Fibroblast of lung (primary cell): ENCODE results near the gene GNS. TPM values are rescaled to one million over a fixed set of nuclear protein-coding genes. Genes with fewer than 3 reads are reported as not detected.
"Not testable (repeated sequence)": the region's sequence is repeated elsewhere in the genome, so short reads cannot be mapped to it uniquely, and the experiment has no call there.

Source experiments
- DNase-seq, 2 donors: peaks; one replicate each; pipeline versions ENCODE4 v3.0.0 to v3.0.0-alpha.2; 2010; ENCODE audit warnings: low read depth in 2 of 2
- H2AFZ ChIP-seq: 2 replicates; pipeline ENCODE4 v1.5.1; 2012; ENCODE audit warnings: low read length, control low read depth, inconsistent platforms
- H3K27ac ChIP-seq: 2 replicates; pipeline ENCODE4 v1.5.1; 2011; ENCODE audit warnings: low read length, control low read depth; ENCODE audit not compliant: insufficient read depth
- H3K27me3 ChIP-seq: 2 replicates; pipeline ENCODE4 v1.5.1; 2011; ENCODE audit warnings: mild to moderate bottlenecking, low read length; ENCODE audit not compliant: control insufficient read depth, insufficient read depth
- H3K36me3 ChIP-seq: 2 replicates; pipeline ENCODE4 v1.5.1; 2011; ENCODE audit warnings: low read length; ENCODE audit not compliant: control insufficient read depth, insufficient read depth
- H3K4me1 ChIP-seq: 2 replicates; pipeline ENCODE4 v1.5.1; 2011; ENCODE audit warnings: low read length; ENCODE audit not compliant: control insufficient read depth, insufficient read depth; ENCODE audit errors: extremely low read depth
- H3K4me2 ChIP-seq: 2 replicates; pipeline ENCODE4 v1.5.1; 2011; ENCODE audit warnings: low read length, control low read depth; ENCODE audit not compliant: insufficient read depth; ENCODE audit errors: extremely low read depth
- H3K4me3 ChIP-seq, 4 experiments: fragments of 200-600 bp in 1 of 4; sonication (generic) in 1 of 4; replicated peaks in 1 of 4; 2 replicates each; pipeline ENCODE4 v1.5.1; 2011 to 2016; ENCODE audit warnings: low read length in 4 of 4, low read depth in 3 of 4, mild to moderate bottlenecking in 3 of 4, control low read depth in 2 of 4, inconsistent platforms in 1 of 4, mixed read lengths in 1 of 4; ENCODE audit not compliant: insufficient read depth in 1 of 4; ENCODE audit errors: control extremely low read depth in 1 of 4
- H3K79me2 ChIP-seq: 2 replicates; pipeline ENCODE4 v1.5.1; 2012; ENCODE audit warnings: mild to moderate bottlenecking, low read length, inconsistent platforms; ENCODE audit not compliant: control insufficient read depth, insufficient read depth
- H3K9ac ChIP-seq: 2 replicates; pipeline ENCODE4 v1.5.1; 2011; ENCODE audit warnings: mild to moderate bottlenecking, low read length, control low read depth; ENCODE audit not compliant: insufficient read depth
- H3K9me3 ChIP-seq: 2 replicates; pipeline ENCODE4 v1.5.1; 2012; ENCODE audit warnings: low read depth, low read length; ENCODE audit not compliant: control insufficient read depth, insufficient read depth
- H4K20me1 ChIP-seq: 2 replicates; pipeline ENCODE4 v1.5.1; 2011; ENCODE audit warnings: low read length; ENCODE audit not compliant: control insufficient read depth, insufficient read depth; ENCODE audit errors: extremely low read depth
- EZH2 ChIP-seq: IDR thresholded peaks from 2 replicates; pipeline ENCODE4 v1.5.1; 2012; ENCODE audit warnings: low read length, control low read depth, mild to moderate bottlenecking; ENCODE audit errors: missing control alignments
- polyA plus RNA-seq, 2 donors: library from polyadenylated mRNA; depleted of rRNA in 1 of 2; stranded (reverse) in 1 of 2; unstranded in 1 of 2; fragments of >200 nt; gene quantifications; 2 replicates each; pipeline ENCODE4 v1.2.1, GENCODE V29; 2011 to 2012; ENCODE audit warnings: missing spikeins in 1 of 2
- total RNA-seq: library from RNA; depleted of rRNA; stranded (reverse); fragments of >200 nt; gene quantifications from 2 replicates; pipeline ENCODE4 v1.2.1, GENCODE V29; 2014
- TF ChIP-seq, protein P1 (sequence below), 2 donors: IDR thresholded peaks in 1 of 2; conservative IDR thresholded peaks in 1 of 2; 1 replicate in 1 of 2; 2 replicates in 1 of 2; pipeline ENCODE4 v1.5.1; 2011 to 2012; ENCODE audit warnings: low read length in 2 of 2, control low read depth in 1 of 2, inconsistent platforms in 1 of 2, low read depth in 1 of 2, mild to moderate bottlenecking in 1 of 2

GNS gene
- total and polyA plus RNA-seq, 2 donors (not counting 1 experiment from before 2014, with no cell fraction given), result 219 to 249 TPM

DNA sequence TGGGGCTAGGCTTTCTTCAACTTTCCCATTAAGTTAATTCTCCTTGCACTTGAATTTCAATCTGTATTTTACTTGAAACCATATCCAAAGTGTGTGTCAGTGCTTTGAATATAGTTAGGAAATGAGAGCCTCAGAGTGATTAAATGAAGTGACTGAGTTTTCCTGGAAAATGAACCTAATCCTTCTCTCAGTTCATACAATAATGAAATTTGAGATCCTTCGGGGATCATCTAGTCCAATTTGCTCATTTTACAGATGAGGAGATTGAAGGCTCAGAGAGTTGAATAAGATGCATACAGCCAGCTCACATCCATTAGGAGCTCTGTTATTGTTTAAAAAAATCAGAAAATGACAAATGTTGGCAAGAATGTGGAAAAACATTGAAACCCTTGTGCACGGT, 47.0 kb upstream of the GNS start:
- no peak overlapping the region for H3K4me3 ChIP-seq
- H3K9me3 ChIP-seq, result no peaks in the 10 kb centered on the region
- H3K36me3 ChIP-seq, result no peaks in the 10 kb centered on the region
- no peak overlapping the region for H3K4me2 ChIP-seq
- peaks cover 3% of the 10 kb centered on the region for H3K4me1 ChIP-seq
- no peaks in the 10 kb centered on the region for H3K27me3 ChIP-seq
- no peaks in the 10 kb centered on the region for H3K79me2 ChIP-seq
- no peak overlapping the region for H2AFZ ChIP-seq
- no peak overlapping the region for H3K27ac ChIP-seq
- no peak for DNase-seq
- TF ChIP-seq, protein P1, sequence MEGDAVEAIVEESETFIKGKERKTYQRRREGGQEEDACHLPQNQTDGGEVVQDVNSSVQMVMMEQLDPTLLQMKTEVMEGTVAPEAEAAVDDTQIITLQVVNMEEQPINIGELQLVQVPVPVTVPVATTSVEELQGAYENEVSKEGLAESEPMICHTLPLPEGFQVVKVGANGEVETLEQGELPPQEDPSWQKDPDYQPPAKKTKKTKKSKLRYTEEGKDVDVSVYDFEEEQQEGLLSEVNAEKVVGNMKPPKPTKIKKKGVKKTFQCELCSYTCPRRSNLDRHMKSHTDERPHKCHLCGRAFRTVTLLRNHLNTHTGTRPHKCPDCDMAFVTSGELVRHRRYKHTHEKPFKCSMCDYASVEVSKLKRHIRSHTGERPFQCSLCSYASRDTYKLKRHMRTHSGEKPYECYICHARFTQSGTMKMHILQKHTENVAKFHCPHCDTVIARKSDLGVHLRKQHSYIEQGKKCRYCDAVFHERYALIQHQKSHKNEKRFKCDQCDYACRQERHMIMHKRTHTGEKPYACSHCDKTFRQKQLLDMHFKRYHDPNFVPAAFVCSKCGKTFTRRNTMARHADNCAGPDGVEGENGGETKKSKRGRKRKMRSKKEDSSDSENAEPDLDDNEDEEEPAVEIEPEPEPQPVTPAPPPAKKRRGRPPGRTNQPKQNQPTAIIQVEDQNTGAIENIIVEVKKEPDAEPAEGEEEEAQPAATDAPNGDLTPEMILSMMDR (conservative IDR thresholded peaks at IDR 0.05 in 1 of 2, IDR thresholded peaks at IDR 0.05 in 1 of 2; ENCODE audit: low read depth in 1 of 2, low read length in 2 of 2), result no peak
- no peak for TF ChIP-seq EZH2
- no peak overlapping the region for H3K9ac ChIP-seq
- no peaks in the 10 kb centered on the region for H4K20me1 ChIP-seq

DNA sequence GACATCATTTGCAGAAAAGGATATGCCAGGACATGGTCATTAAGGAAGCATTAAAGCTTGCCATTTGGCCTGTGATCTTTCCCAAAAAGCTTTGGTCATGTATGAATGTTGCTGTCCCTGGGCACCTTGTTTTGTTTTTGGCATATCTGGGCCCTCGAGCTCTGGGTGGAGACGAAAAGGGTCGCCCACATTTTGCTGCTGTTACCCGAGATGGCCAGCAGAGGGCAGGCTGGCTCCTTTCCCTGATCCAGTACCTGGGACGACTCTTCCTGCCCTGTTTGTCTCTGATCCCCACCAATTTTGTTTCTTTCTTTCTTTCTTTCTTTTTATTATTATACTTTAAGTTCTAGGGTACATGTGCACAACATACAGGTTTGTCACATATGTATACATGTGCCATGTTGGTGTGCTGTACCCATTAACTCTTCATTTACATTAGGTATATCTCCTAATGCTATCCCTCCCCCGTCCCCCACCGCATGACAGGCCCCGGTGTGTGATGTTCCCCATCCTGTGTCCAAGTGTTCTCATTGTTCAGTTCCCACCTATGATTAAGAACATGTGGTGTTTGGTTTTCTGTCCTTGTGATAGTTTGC, 43.1 kb upstream of the GNS start:
- peak in 1 of 2 donors; percentile 29 for DNase-seq
- H4K20me1 ChIP-seq, H3K9me3 ChIP-seq, H3K4me2 ChIP-seq, H3K4me3 ChIP-seq, H3K27me3 ChIP-seq, H3K9ac ChIP-seq, H2AFZ ChIP-seq, H3K36me3 ChIP-seq, H3K79me2 ChIP-seq, H3K4me1 ChIP-seq, H3K27ac ChIP-seq: not testable (repeated sequence)
- TF ChIP-seq, protein P1 (conservative IDR thresholded peaks at IDR 0.05 in 1 of 2, IDR thresholded peaks at IDR 0.05 in 1 of 2; ENCODE audit: low read depth in 1 of 2, low read length in 2 of 2), result peak; percentile 80 to 94

DNA sequence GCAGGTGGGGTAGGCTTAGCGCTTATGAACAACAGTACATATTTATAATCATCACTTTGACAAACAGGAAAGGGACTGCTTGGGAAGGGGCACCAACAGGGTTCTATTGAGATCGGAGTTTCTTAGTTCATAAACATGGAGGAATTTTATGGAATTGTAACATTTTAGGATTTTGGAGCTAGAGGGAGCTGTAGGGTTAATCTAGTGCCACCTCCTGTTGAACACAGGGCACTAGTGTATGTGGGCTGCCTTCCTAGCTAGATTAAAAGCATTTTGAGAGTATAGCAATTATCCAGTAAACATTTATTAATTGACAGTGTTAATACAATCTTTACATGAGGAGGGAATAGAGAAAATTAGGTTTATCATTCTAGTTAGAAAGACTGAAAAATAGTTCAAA, 42.2 kb upstream of the GNS start:
- Histone ChIP-seq H2AFZ (no peak overlapping the region), H3K4me3 (no peak overlapping the region), H3K27me3 (peaks cover 4% of the 10 kb centered on the region), H3K27ac (no peak overlapping the region), H4K20me1 (no peaks in the 10 kb centered on the region), H3K9ac (no peak overlapping the region), H3K9me3 (no peaks in the 10 kb centered on the region), H3K36me3 (no peaks in the 10 kb centered on the region), H3K79me2 (no peaks in the 10 kb centered on the region), H3K4me1 (no peaks in the 10 kb centered on the region), H3K4me2 (no peak overlapping the region)
- TF ChIP-seq, protein P1 (conservative IDR thresholded peaks at IDR 0.05 in 1 of 2, IDR thresholded peaks at IDR 0.05 in 1 of 2; ENCODE audit: low read depth in 1 of 2, low read length in 2 of 2), result peak; percentile 23 to 55
- TF ChIP-seq EZH2, result no peak
- peak in 1 of 2 donors; percentile 18 for DNase-seq
